ENCODE data around the gene NKTR. TPM values are rescaled to one million over a fixed set of nuclear protein-coding genes. Genes with fewer than 3 reads are reported as not detected.

Gene NKTR
- total RNA-seq, 4 donors from 2014 or later: 17.9 to 134 (median 56.3) TPM

GRCh38 chr3:42656680-42657610 lies 56.5 kb downstream of the NKTR start:
- H3K27me3 ChIP-seq: no peaks in the 10 kb centered on the region
- H3K9me3 ChIP-seq: no peaks in the 10 kb centered on the region
- WGBS, 2 donors (ENCODE audit: low coverage in 1 of 2): 60% methylated on average over 1 of the region's 9 CpGs; no CpG with 5 or more reads in 1 of the 2 donors
- no peak overlapping the region for H3K4me3 ChIP-seq
- ATAC-seq: no peak
- H3K27ac ChIP-seq: peak overlapping the region in 3 of 4 donors; percentile 93 to 97 (median 96)
- H3K36me3 ChIP-seq: peaks cover 0 to 38% of the 10 kb centered on the region in 2 donors
- TF ChIP-seq CTCF (IDR thresholded peaks at IDR 0.05) (no peak), POLR2A (IDR thresholded peaks at IDR 0.05) (no peak), POLR2AphosphoS5 (IDR thresholded peaks at IDR 0.05) (no peak), EP300 (IDR thresholded peaks at IDR 0.05) (no peak)
- peaks cover 5 to 80% (median 36%) of the 10 kb centered on the region in 3 donors for H3K4me1 ChIP-seq

- H3K36me3 ChIP-seq: peaks cover 0 to 40% of the 10 kb centered on the region in 2 donors
Observed at GRCh38 chr3:42657675-42658074, 57.2 kb downstream of the NKTR start.

GRCh38 chr3:42658091-42658770 lies 57.7 kb downstream of the NKTR start:
- 83% methylated on average over 1 of the region's 34 CpGs; no CpG with 5 or more reads in 1 of the 2 donors for WGBS, 2 donors (ENCODE audit: low coverage in 1 of 2)
- ATAC-seq: no peak
- TF ChIP-seq POLR2A (IDR thresholded peaks at IDR 0.05) (no peak), EP300 (IDR thresholded peaks at IDR 0.05) (no peak), CTCF (IDR thresholded peaks at IDR 0.05) (no peak), POLR2AphosphoS5 (IDR thresholded peaks at IDR 0.05) (no peak)
- Histone ChIP-seq H3K4me1 (peaks cover 0 to 67% (median 24%) of the 10 kb centered on the region in 3 donors), H3K27me3 (no peaks in the 10 kb centered on the region), H3K4me3 (no peak overlapping the region), H3K27ac (peak overlapping the region in 2 of 4 donors; percentile 44 to 97), H3K36me3 (peaks cover 0 to 40% of the 10 kb centered on the region in 2 donors), H3K9me3 (no peaks in the 10 kb centered on the region)

More at GRCh38 chr3:42657675-42658074, 57.2 kb downstream of the NKTR start:
- ATAC-seq: no peak
- H3K9me3 ChIP-seq: no peaks in the 10 kb centered on the region
- H3K27me3 ChIP-seq: no peaks in the 10 kb centered on the region
- H3K27ac ChIP-seq: peak overlapping the region in 2 of 4 donors; percentile 93 to 97
- peaks cover 3 to 73% (median 29%) of the 10 kb centered on the region in 3 donors for H3K4me1 ChIP-seq
- TF ChIP-seq POLR2AphosphoS5 (IDR thresholded peaks at IDR 0.05): no peak
- no peak for TF ChIP-seq EP300 (IDR thresholded peaks at IDR 0.05)
- H3K4me3 ChIP-seq: no peak overlapping the region
- 83% methylated on average over 4 of the region's 4 CpGs; no CpG with 5 or more reads in 1 of the 2 donors for WGBS, 2 donors (ENCODE audit: low coverage in 1 of 2)

GRCh38 chr3:42658771-42659390 lies 58.4 kb downstream of the NKTR start:
- H3K27me3 ChIP-seq: no peaks in the 10 kb centered on the region
- peaks cover 0 to 62% (median 21%) of the 10 kb centered on the region in 3 donors for H3K4me1 ChIP-seq
- ATAC-seq: no peak
- no peak overlapping the region for H3K4me3 ChIP-seq
- H3K36me3 ChIP-seq: peaks cover 0 to 40% of the 10 kb centered on the region in 2 donors
- H3K9me3 ChIP-seq: no peaks in the 10 kb centered on the region
- 55 to 60% methylated on average over 4 to 12 of the region's 22 CpGs for WGBS, 2 donors (ENCODE audit: low coverage in 1 of 2)
- TF ChIP-seq EP300 (IDR thresholded peaks at IDR 0.05) (no peak), CTCF (IDR thresholded peaks at IDR 0.05) (no peak), POLR2A (IDR thresholded peaks at IDR 0.05) (no peak), POLR2AphosphoS5 (IDR thresholded peaks at IDR 0.05) (no peak)
- peak overlapping the region in 3 of 4 donors; percentile 44 to 57 (median 50) for H3K27ac ChIP-seq
